ENCODE data around the gene EZH1.
"Not testable (repeated sequence)": the region's sequence is repeated elsewhere in the genome, so short reads cannot be mapped to it uniquely, and the experiment has no call there.

Gene EZH1

GRCh38 chr17:42769964-42770363, 25.1 kb upstream of the EZH1 start:
- DNase-seq: not testable (repeated sequence)

GRCh38 chr17:42768006-42768405, 23.2 kb upstream of the EZH1 start:
- DNase-seq: not testable (repeated sequence)

- DNase-seq: no peak
These were observed 22.7 kb upstream of the EZH1 start for GRCh38 chr17:42767512-42767911.

- DNase-seq: no peak
These were observed 21.3 kb upstream of the EZH1 start for GRCh38 chr17:42766124-42766523.

GRCh38 chr17:42761638-42762037, 16.8 kb upstream of the EZH1 start:
- no peak for DNase-seq

GRCh38 chr17:42760652-42761581, 16.1 kb upstream of the EZH1 start, which contains the start of gene RAMP2:
Gene RAMP2 (plus strand): TSS chr17:42761227. CDS start chr17:42761262, 35 bp downstream.
- peak; percentile 30 for DNase-seq

GRCh38 chr17:42759982-42760651, 15.3 kb upstream of the EZH1 start:
- no peak for DNase-seq

GRCh38 chr17:42754782-42755181, 9.9 kb upstream of the EZH1 start:
- DNase-seq: no peak

- no peak for DNase-seq
These were observed 6.8 kb upstream of the EZH1 start for GRCh38 chr17:42751628-42752027.

GRCh38 chr17:42750739-42751344, 6.0 kb upstream of the EZH1 start:
- DNase-seq: no peak

GRCh38 chr17:42748908-42749798, 4.3 kb upstream of the EZH1 start:
- DNase-seq: no peak

- no peak for DNase-seq
These were observed 3.5 kb upstream of the EZH1 start for GRCh38 chr17:42748202-42748907.

- peak; percentile 77 for DNase-seq
These were observed 496 bp downstream of the EZH1 start for GRCh38 chr17:42744283-42744805.

- no peak for DNase-seq
These were observed 1.1 kb downstream of the EZH1 start for GRCh38 chr17:42743595-42744282.

GRCh38 chr17:42742916-42743315, 1.9 kb downstream of the EZH1 start:
- not testable (repeated sequence) for DNase-seq

GRCh38 chr17:42740699-42741098, 4.1 kb downstream of the EZH1 start:
- no peak for DNase-seq

- DNase-seq: no peak
These were observed 19.7 kb downstream of the EZH1 start for GRCh38 chr17:42725143-42725542.

GRCh38 chr17:42723636-42724035, 21.2 kb downstream of the EZH1 start:
- DNase-seq: no peak

GRCh38 chr17:42720996-42721583, 23.8 kb downstream of the EZH1 start:
- peak; percentile 43 for DNase-seq

- DNase-seq: no peak
These were observed 35.3 kb downstream of the EZH1 start for GRCh38 chr17:42709561-42709960.
